ENCODE measurements around the gene NCOA3. TPM values are rescaled to one million over a fixed set of nuclear protein-coding genes. Genes with fewer than 3 reads are reported as not detected.
A peak's percentile ranks its signal among the peaks of the same experiment; 100 is the strongest.

Gene NCOA3
- total RNA-seq, 4 donors from 2014 or later = 26.7 to 40.2 (median 34.5) TPM

DNA sequence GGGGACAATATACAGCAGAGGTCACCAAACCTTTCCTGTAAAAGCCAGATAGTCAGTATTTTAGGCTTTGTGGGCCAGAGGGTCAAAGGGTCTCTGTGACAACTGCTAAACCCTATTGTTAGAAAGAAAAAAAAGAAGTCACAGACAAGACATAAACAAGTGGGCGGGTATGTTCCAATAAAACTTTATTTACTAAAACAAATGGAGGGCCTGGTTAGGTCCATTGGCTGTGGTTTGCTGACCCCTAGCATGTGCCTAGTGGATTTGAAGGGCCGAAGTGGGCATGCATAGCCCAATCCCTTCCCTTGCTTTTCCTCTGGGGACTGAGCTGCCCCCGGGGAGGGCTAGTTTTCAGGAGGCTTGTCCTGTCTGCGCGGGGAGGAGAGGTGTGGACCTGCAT lies 204.7 kb downstream of the NCOA3 start:
- WGBS, 2 donors = 80 to 81% methylated on average over 3 to 4 of the region's 5 CpGs
- intact Hi-C loops (cut with DNase I) = no loop called here
- Histone ChIP-seq H3K36me3 (peaks cover 0 to 72% (median 5%) of the 10 kb centered on the region in 3 donors), H3K27ac (peak overlapping the region in 1 of 4 donors; percentile 0), H3K27me3 (no peaks in the 10 kb centered on the region), H3K4me1 (peaks cover 0 to 25% (median 0%) of the 10 kb centered on the region in 3 donors), H3K4me3 (no peak overlapping the region), H3K9me3 (no peaks in the 10 kb centered on the region)
- no peak for DNase-seq
- TF ChIP-seq, protein P1, sequence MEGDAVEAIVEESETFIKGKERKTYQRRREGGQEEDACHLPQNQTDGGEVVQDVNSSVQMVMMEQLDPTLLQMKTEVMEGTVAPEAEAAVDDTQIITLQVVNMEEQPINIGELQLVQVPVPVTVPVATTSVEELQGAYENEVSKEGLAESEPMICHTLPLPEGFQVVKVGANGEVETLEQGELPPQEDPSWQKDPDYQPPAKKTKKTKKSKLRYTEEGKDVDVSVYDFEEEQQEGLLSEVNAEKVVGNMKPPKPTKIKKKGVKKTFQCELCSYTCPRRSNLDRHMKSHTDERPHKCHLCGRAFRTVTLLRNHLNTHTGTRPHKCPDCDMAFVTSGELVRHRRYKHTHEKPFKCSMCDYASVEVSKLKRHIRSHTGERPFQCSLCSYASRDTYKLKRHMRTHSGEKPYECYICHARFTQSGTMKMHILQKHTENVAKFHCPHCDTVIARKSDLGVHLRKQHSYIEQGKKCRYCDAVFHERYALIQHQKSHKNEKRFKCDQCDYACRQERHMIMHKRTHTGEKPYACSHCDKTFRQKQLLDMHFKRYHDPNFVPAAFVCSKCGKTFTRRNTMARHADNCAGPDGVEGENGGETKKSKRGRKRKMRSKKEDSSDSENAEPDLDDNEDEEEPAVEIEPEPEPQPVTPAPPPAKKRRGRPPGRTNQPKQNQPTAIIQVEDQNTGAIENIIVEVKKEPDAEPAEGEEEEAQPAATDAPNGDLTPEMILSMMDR (IDR thresholded peaks at IDR 0.05) = no peak
- TF ChIP-seq POLR2A (IDR thresholded peaks at IDR 0.05) = no peak

Small RNA genes within 50 kb of the gene (small RNA-seq; reads per million reads assigned to genes)
- gene RNU6-497P (0 reads per million in 4 donors), gene RNU6-563P (0 reads per million in 4 donors)

Other genes starting within 250 kb of the NCOA3 start
- gene ZMYND8, start 145.2 kb upstream of the NCOA3 start, total RNA-seq = 10 to 100 TPM; 21.5 to 26.3 (median 24.3) TPM

Measured in esophagus squamous epithelium (tissue), 5 donors.